ENCODE data around the gene RNF133. TPM values are rescaled to one million over a fixed set of nuclear protein-coding genes. Genes with fewer than 3 reads are reported as not detected.

Gene RNF133
- total and polyA plus RNA-seq, 3 donors from 2014 or later: 11.1 to 53.6 (median 39.1) TPM

DNA sequence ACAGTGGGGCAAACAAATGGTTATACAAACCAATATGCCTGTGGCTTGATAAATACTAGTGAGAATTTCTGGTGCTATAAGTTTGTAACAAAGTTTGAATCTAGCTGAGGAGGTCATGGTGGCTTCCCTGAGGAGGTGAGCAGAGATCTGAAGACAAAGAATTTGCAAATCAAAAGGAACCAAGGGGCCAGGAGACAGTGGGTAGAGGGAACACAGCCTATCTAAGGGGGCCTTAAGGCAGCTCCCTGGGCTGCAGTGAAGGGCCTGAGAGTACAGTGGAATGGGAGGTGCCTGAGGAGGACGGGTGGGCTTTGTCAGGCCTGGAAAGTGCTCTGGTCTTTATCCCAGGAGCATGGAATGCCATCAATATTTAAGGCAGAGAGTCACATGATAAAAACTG lies 21.8 kb downstream of the RNF133 start:
- 64 to 80% methylated on average over 1 of the region's 1 CpG for WGBS, 2 donors
- Histone ChIP-seq H3K4me1 (no peaks in the 10 kb centered on the region), H3K27ac (no peak overlapping the region), H3K9me3 (no peaks in the 10 kb centered on the region), H3K27me3 (no peaks in the 10 kb centered on the region), H3K4me3 (no peak overlapping the region), H3K36me3 (ENCODE audit: low read depth, missing control alignments) (no peaks in the 10 kb centered on the region)
- intact Hi-C loops (cut with DNase I; ENCODE audit: low total_unique reads): no loop called here
- no peak for DNase-seq
- no peak for TF ChIP-seq POLR2A (IDR thresholded peaks at IDR 0.05)
- TF ChIP-seq, protein P1, sequence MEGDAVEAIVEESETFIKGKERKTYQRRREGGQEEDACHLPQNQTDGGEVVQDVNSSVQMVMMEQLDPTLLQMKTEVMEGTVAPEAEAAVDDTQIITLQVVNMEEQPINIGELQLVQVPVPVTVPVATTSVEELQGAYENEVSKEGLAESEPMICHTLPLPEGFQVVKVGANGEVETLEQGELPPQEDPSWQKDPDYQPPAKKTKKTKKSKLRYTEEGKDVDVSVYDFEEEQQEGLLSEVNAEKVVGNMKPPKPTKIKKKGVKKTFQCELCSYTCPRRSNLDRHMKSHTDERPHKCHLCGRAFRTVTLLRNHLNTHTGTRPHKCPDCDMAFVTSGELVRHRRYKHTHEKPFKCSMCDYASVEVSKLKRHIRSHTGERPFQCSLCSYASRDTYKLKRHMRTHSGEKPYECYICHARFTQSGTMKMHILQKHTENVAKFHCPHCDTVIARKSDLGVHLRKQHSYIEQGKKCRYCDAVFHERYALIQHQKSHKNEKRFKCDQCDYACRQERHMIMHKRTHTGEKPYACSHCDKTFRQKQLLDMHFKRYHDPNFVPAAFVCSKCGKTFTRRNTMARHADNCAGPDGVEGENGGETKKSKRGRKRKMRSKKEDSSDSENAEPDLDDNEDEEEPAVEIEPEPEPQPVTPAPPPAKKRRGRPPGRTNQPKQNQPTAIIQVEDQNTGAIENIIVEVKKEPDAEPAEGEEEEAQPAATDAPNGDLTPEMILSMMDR (IDR thresholded peaks at IDR 0.05): no peak

DNA sequence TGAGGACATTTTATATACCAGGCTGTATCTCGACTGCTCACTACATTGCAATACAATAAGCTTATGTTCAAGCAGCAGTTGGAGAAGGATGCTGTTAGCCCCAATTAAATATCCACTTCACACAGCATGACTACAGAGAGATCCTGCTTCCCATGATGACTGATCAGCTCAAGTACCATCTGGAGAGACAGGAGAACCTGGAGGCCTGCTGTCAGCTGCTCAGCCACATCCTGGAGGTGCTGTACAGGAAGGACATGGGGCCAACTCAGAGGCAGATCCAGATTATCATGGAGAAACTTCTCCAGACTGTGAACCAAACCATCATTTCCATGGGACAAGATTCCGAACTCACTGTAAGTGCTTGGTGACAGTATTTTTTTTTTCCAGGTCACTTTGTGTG lies 22.5 kb downstream of the RNF133 start:
- WGBS, 2 donors: 81 to 87% methylated on average over 2 of the region's 2 CpGs
- no peaks in the 10 kb centered on the region for H3K36me3 ChIP-seq (ENCODE audit: low read depth, missing control alignments)
- intact Hi-C loops (cut with DNase I; ENCODE audit: low total_unique reads): no loop called here
- H3K9me3 ChIP-seq: no peaks in the 10 kb centered on the region
- DNase-seq: no peak
- TF ChIP-seq POLR2A (IDR thresholded peaks at IDR 0.05): no peak
- TF ChIP-seq, protein P1 (IDR thresholded peaks at IDR 0.05): no peak
- H3K4me1 ChIP-seq: no peaks in the 10 kb centered on the region
- no peaks in the 10 kb centered on the region for H3K27me3 ChIP-seq
- H3K27ac ChIP-seq: no peak overlapping the region
- H3K4me3 ChIP-seq: no peak overlapping the region

DNA sequence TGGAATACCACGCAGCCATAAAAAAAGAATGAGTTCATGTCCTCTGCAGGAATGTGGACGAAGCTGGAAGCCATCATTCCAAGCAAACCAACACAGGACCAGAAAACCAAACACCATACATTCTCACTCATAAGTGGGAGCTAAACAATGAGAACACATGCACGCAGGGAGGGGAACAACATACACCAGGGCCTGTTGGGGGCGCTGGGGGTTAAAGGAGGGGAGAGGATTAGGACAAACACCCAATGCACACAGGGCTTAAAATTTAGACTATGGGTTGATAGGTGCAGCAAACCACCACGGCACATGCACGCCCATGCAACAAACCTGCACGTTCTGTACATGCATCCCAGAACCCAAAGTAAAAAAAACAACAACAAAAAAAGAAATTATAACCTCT lies 23.3 kb downstream of the RNF133 start:
- no peak for DNase-seq

DNA sequence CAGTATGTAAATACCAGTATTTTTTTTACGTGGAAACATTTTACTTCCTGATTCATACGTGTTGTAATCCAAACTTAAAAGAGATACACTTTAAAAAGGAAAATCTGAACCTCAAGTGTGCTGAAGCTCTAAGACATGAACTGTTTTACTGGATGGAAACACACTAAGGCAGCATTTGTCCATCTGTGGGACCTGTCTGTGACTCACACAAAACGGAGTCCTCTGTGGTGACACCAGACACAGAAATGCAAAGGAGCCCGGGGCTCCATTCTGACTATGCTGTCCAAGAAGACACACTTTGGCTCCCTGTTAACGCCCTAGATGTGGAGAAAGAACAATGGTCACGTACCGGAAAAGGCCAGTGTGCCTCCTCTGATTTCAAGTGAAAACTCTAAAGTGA lies 23.9 kb downstream of the RNF133 start:
- H3K4me3 ChIP-seq: no peak overlapping the region
- no peaks in the 10 kb centered on the region for H3K36me3 ChIP-seq (ENCODE audit: low read depth, missing control alignments)
- DNase-seq: no peak
- H3K4me1 ChIP-seq: no peaks in the 10 kb centered on the region
- 56 to 57% methylated on average over 7 of the region's 7 CpGs for WGBS, 2 donors
- H3K9me3 ChIP-seq: no peaks in the 10 kb centered on the region
- TF ChIP-seq, protein P1 (IDR thresholded peaks at IDR 0.05): no peak
- no peak for TF ChIP-seq POLR2A (IDR thresholded peaks at IDR 0.05)
- intact Hi-C loops (cut with DNase I; ENCODE audit: low total_unique reads): no loop called here
- no peaks in the 10 kb centered on the region for H3K27me3 ChIP-seq
- no peak overlapping the region for H3K27ac ChIP-seq

More for the DNA sequence above, 23.3 kb downstream of the RNF133 start:
- no peaks in the 10 kb centered on the region for H3K27me3 ChIP-seq
- WGBS, 2 donors: 78 to 88% methylated on average over 7 of the region's 7 CpGs
- no peak overlapping the region for H3K4me3 ChIP-seq
- TF ChIP-seq POLR2A (IDR thresholded peaks at IDR 0.05): no peak
- TF ChIP-seq, protein P1 (IDR thresholded peaks at IDR 0.05): no peak
- intact Hi-C loops (cut with DNase I; ENCODE audit: low total_unique reads): no loop called here
- H3K9me3 ChIP-seq: no peaks in the 10 kb centered on the region
- H3K27ac ChIP-seq: no peak overlapping the region
- no peaks in the 10 kb centered on the region for H3K4me1 ChIP-seq
- no peaks in the 10 kb centered on the region for H3K36me3 ChIP-seq (ENCODE audit: low read depth, missing control alignments)

DNA sequence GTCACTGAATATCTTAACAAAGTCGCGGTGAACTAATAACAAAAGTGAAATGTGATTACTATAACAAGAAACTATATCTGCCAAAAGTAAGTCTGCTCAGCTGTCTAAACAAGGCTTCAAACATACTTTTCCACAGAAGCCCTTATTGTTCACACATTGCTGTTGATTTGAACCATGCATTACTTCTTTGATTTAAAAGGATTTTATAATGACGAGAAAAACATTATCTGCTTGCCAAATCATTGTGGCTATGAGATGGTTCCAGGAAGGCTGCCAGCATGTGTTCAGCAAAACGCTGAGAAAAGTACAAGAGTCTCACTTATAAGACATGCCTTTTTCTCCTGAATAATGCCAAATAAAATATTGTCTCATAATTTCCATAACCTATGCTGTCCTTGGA lies 24.4 kb downstream of the RNF133 start:
- WGBS, 2 donors: 20 to 41% methylated on average over 4 of the region's 4 CpGs

More for the DNA sequence above, 24.4 kb downstream of the RNF133 start:
- H3K9me3 ChIP-seq: no peaks in the 10 kb centered on the region
- H3K4me3 ChIP-seq: no peak overlapping the region
- H3K36me3 ChIP-seq (ENCODE audit: low read depth, missing control alignments): no peaks in the 10 kb centered on the region
- intact Hi-C loops (cut with DNase I; ENCODE audit: low total_unique reads): no loop called here
- no peak for DNase-seq
- no peaks in the 10 kb centered on the region for H3K27me3 ChIP-seq
- no peak overlapping the region for H3K27ac ChIP-seq
- no peak for TF ChIP-seq POLR2A (IDR thresholded peaks at IDR 0.05)
- TF ChIP-seq, protein P1 (IDR thresholded peaks at IDR 0.05): no peak
- H3K4me1 ChIP-seq: no peaks in the 10 kb centered on the region
